Measurements from ENCODE around the gene HERC6.

DNA sequence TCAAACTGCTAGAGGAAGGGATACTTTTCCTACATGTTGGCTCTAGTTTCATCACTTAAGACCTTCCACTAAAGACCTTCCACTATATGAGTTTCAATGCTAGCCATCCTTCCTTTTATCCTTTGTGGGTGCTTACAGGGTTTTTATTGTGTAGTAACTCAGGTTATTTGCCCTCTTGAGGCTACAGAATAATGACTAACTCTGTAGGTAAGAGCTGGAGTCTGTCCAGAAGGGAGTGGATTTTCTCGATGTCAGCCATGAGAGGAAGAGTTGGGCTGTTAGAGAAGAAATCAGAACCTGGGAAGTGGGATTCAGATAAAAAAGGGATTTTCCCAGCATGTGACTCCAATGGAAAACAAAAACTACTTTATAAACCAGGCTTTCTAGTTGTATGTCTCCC lies 50.7 kb downstream of the HERC6 start:
- TF ChIP-seq ARID4B (CRISPR knock-in tag; IDR thresholded peaks at IDR 0.05; ENCODE audit: borderline replicate concordance) (no peak), AFF4 (CRISPR knock-in tag; IDR thresholded peaks at IDR 0.05; ENCODE audit: borderline replicate concordance) (no peak), CTCF (IDR thresholded peaks at IDR 0.05) (no peak), ATF6 (CRISPR knock-in tag; IDR thresholded peaks at IDR 0.05) (no peak), TEAD1 (CRISPR knock-in tag; IDR thresholded peaks at IDR 0.05) (no peak), USF2 (CRISPR knock-in tag; IDR thresholded peaks at IDR 0.05) (no peak), CBFB (CRISPR knock-in tag; IDR thresholded peaks at IDR 0.05; ENCODE audit: low read depth) (no peak), PREB (CRISPR knock-in tag; IDR thresholded peaks at IDR 0.05; ENCODE audit: borderline replicate concordance) (no peak), SP1 (CRISPR knock-in tag; conservative IDR thresholded peaks at IDR 0.05) (no peak), ZNF232 (CRISPR knock-in tag; IDR thresholded peaks at IDR 0.05) (no peak), ZNF121 (CRISPR knock-in tag; IDR thresholded peaks at IDR 0.05) (no peak)
